Neural crest cell (in vitro differentiated cells): Measurements from ENCODE around the gene HLA-DOB. TPM values are rescaled to one million over a fixed set of nuclear protein-coding genes. Genes with fewer than 3 reads are reported as not detected.
A peak's percentile ranks its signal among the peaks of the same experiment; 100 is the strongest.
"Not testable (repeated sequence)": the region's sequence is repeated elsewhere in the genome, so short reads cannot be mapped to it uniquely, and the experiment has no call there.

ENCODE experiments used
- DNase-seq: peaks from one replicate; pipeline ENCODE4 v3.0.0; 2021; ENCODE audit warnings: low read depth, mixed read lengths, low spot score
- H3K27ac Mint-ChIP-seq: one replicate; pipeline ENCODE4 v1.8.0; 2021; ENCODE audit warnings: mild to moderate bottlenecking, mixed read lengths; ENCODE audit not compliant: unreplicated experiment
- H3K27me3 Mint-ChIP-seq: 2 replicates; pipeline ENCODE4 v1.8.0; 2021; ENCODE audit warnings: low read depth, mild to moderate bottlenecking, mixed read lengths
- H3K36me3 Mint-ChIP-seq: 2 replicates; pipeline ENCODE4 v1.8.0; 2021; ENCODE audit warnings: low read depth, mild to moderate bottlenecking, mixed read lengths
- H3K4me1 Mint-ChIP-seq: 2 replicates; pipeline ENCODE4 v1.8.0; 2021; ENCODE audit warnings: mixed read lengths
- H3K4me3 Mint-ChIP-seq: one replicate; pipeline ENCODE4 v1.8.0; 2021; ENCODE audit warnings: mild to moderate bottlenecking, mixed read lengths
- H3K9me3 Mint-ChIP-seq: 2 replicates; pipeline ENCODE4 v1.8.0; 2021; ENCODE audit warnings: mixed read lengths
- total RNA-seq: library from RNA; stranded (reverse); gene quantifications from 2 replicates; pipeline ENCODE4 v1.2.1, GENCODE V29; 2021
- TF ChIP-seq, protein P1 (sequence below): fragments of 200-600 bp; sonication (generic); conservative IDR thresholded peaks from 2 replicates; pipeline ENCODE4 v1.5.0; 2021; ENCODE audit warnings: antibody characterized with exemption, mild to moderate bottlenecking

Gene HLA-DOB
- total RNA-seq, 1 donor from 2014 or later: 0.28 TPM

DNA sequence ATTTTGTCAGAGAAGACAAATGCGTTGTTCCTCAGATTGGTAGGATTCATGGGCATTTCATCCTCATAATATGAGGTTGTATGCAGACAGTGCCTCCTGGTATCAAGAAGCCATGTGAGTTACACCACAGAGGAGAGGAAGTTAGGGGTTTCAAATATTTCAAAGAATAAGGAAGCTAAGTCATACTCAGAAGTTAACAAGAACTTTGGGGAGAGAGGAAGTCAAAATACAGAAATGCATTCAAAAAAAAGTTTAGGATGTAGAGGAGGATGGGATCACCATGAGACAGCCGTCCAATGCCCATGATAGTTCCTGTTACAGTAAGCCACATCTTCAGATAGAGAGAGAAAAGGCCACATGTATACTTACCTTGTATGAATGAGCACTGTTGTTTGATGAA is 22.3 kb downstream of the HLA-DOB start:
- Mint-ChIP-seq H3K9me3 (peaks cover 2% of the 10 kb centered on the region), H3K27me3 (peaks cover 91% of the 10 kb centered on the region), H3K36me3 (peaks cover 2% of the 10 kb centered on the region), H3K27ac (no peak overlapping the region), H3K4me1 (peaks cover 9% of the 10 kb centered on the region), H3K4me3 (no peak overlapping the region)
- TF ChIP-seq, protein P1, sequence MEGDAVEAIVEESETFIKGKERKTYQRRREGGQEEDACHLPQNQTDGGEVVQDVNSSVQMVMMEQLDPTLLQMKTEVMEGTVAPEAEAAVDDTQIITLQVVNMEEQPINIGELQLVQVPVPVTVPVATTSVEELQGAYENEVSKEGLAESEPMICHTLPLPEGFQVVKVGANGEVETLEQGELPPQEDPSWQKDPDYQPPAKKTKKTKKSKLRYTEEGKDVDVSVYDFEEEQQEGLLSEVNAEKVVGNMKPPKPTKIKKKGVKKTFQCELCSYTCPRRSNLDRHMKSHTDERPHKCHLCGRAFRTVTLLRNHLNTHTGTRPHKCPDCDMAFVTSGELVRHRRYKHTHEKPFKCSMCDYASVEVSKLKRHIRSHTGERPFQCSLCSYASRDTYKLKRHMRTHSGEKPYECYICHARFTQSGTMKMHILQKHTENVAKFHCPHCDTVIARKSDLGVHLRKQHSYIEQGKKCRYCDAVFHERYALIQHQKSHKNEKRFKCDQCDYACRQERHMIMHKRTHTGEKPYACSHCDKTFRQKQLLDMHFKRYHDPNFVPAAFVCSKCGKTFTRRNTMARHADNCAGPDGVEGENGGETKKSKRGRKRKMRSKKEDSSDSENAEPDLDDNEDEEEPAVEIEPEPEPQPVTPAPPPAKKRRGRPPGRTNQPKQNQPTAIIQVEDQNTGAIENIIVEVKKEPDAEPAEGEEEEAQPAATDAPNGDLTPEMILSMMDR: no peak
- no peak for DNase-seq

- no peaks in the 10 kb centered on the region for H3K36me3 Mint-ChIP-seq
- TF ChIP-seq, protein P1: no peak
- H3K4me1 Mint-ChIP-seq: peaks cover 9% of the 10 kb centered on the region
- no peaks in the 10 kb centered on the region for H3K9me3 Mint-ChIP-seq
- no peak overlapping the region for H3K4me3 Mint-ChIP-seq
- H3K27ac Mint-ChIP-seq: no peak overlapping the region
- H3K27me3 Mint-ChIP-seq: peaks cover 86% of the 10 kb centered on the region
- no peak for DNase-seq
Measured at GRCh38 chr6:32792901-32793435, 23.8 kb downstream of the HLA-DOB start.

DNA sequence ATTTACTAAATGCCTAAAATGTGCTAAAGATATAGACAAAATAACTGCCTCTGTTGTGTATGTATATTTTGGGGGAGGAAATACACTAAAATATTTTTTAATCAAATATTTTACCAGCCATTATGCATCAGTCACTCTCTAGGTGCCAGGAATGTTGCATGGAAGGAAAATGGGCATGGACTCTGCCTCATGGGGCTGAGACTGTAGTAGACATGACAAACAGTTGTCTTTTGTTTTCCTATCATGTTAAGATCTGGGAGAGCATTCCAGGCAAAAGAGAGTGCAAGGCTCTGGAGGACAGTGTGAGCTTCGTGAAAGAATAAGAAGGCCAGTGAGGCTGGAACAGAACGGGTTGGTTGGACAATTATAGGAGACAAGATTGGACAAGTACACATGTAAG is 26.5 kb downstream of the HLA-DOB start:
- H3K27me3 Mint-ChIP-seq: peaks cover 85% of the 10 kb centered on the region
- H3K4me3 Mint-ChIP-seq: no peak overlapping the region
- TF ChIP-seq, protein P1: no peak
- no peaks in the 10 kb centered on the region for H3K9me3 Mint-ChIP-seq
- H3K4me1 Mint-ChIP-seq: no peaks in the 10 kb centered on the region
- no peaks in the 10 kb centered on the region for H3K36me3 Mint-ChIP-seq
- no peak for DNase-seq
- no peak overlapping the region for H3K27ac Mint-ChIP-seq

DNA sequence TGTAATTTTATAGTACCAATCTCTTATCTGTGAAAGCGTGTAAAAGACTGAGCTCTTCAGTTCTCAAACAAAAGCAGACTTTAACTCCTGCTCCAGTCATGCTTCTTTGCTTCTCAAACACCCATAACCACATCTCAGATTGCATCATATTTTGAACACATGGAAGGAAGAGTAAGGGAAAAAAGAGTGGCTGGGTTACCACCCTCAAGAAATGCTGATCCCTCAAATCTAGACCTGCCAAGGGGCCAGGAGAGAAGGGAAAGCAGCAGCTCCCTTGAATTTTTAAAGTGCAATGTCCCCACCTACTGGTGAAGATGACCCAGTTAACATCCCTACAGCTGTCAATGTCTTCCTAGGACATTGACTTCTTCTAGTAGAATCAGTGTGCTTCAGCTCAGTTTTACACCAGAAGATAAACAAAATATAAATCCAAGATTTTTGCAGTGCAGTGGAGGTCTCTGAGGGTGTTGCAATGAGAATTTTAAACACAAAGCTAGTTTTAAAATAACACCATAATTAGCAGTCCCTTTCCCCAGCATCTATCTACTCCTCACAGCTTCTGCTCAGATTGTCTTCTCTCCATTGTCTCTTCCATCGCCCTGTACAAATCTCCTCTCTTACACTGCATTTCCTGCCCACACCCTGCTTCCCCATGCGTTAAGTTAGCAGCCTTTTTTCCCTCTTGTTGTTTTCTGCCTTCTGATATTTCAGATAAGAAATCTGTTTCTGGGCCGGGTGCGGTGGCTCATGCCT is 30.8 kb downstream of the HLA-DOB start:
- H3K27ac Mint-ChIP-seq: no peak overlapping the region
- H3K4me1 Mint-ChIP-seq: no peaks in the 10 kb centered on the region
- no peak overlapping the region for H3K4me3 Mint-ChIP-seq
- H3K9me3 Mint-ChIP-seq: peaks cover 2% of the 10 kb centered on the region
- H3K27me3 Mint-ChIP-seq: peaks cover 60% of the 10 kb centered on the region
- peak; percentile 27 for DNase-seq
- TF ChIP-seq, protein P1: peak; percentile 79
- no peaks in the 10 kb centered on the region for H3K36me3 Mint-ChIP-seq

DNA sequence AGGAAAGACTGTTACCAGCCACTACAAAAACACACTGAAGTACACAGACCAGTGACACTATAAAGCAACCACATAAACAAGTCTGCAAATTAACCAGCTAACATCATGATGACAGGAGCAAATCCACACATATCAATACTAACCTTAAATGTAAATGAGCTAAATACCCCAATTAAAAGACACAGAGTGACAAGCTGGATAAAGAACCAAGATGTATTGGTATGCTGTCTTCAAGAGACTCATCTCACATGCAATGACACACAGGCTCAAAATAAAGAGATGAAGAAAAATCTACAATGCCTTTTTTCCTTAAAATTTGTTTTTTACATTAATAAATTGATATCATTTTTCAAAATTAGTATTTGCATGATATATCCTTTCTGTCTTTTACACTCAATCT is 33.9 kb downstream of the HLA-DOB start:
- H3K4me3 Mint-ChIP-seq, H3K9me3 Mint-ChIP-seq, H3K4me1 Mint-ChIP-seq, DNase-seq, H3K36me3 Mint-ChIP-seq, H3K27ac Mint-ChIP-seq: not testable (repeated sequence)
- peaks cover 45% of the 10 kb centered on the region for H3K27me3 Mint-ChIP-seq

GRCh38 chr6:32779036-32779435 is 37.8 kb downstream of the HLA-DOB start:
- H3K9me3 Mint-ChIP-seq: peaks cover 10% of the 10 kb centered on the region

More at GRCh38 chr6:32779036-32779435, 37.8 kb downstream of the HLA-DOB start:
- DNase-seq: no peak
- H3K27ac Mint-ChIP-seq: no peak overlapping the region
- no peaks in the 10 kb centered on the region for H3K4me1 Mint-ChIP-seq
- no peak overlapping the region for H3K4me3 Mint-ChIP-seq
- TF ChIP-seq, protein P1: no peak
- peaks cover 43% of the 10 kb centered on the region for H3K27me3 Mint-ChIP-seq
- H3K36me3 Mint-ChIP-seq: no peaks in the 10 kb centered on the region
